HG03439 (cell line): ENCODE measurements around the gene TTLL5.

Experiments
- ATAC-seq: cut with Tn5 transposase; IDR thresholded peaks from one replicate; pipeline ENCODE4 v1.9.1; 2021; ENCODE audit warnings: mild to moderate bottlenecking, moderate library complexity; ENCODE audit not compliant: unreplicated experiment

The TTLL5 gene

DNA sequence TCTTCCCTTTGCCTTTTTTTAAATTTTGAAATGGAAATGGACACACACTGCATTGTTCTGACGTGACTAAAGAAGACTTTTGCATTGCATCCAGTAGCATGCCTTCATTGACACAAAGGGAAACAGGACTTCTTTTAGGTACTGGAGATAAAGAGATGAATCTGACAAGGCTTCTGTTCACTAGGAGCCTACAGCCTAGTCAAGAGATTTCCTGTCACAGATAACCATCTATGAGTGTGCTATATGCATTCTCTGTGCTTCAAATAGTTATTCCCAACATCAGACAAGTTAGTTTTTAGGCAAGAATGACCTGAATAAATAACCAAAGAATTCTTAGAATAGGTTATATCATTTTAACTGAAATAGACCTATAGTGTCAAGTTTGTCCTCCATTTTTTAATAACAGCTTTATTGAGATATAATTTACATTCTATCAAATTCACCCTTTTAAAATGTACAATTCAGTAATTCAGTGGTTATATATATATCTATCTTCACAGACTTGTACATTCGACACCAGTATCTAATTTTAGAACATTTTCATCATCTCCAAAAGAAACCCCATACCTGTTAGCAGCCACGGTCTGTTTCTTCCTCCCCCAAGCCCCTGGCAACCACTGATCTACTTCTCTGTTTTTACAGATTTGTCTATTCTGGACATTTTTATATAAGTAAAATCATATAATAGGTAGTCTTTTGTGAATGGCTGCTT, 122.7 kb downstream of the TTLL5 start:
- ATAC-seq = no peak

DNA sequence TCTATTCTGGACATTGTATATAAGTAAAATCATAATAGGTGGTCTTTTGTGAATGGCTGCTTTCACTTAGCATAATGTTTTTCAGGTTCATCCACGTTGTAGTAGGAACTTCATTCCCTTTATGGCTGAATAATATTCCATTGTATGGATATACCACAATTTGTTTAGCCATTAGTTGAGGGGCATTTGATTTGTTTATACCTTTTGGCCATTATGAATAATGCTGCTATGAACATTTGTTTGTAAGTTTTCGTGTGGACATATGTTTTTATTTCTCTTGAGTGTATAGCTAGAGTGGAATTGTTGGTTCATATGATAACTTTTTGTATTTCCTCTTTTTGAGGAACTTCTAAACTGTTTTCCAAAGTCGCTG, 123.3 kb downstream of the TTLL5 start:
- no peak for ATAC-seq

DNA sequence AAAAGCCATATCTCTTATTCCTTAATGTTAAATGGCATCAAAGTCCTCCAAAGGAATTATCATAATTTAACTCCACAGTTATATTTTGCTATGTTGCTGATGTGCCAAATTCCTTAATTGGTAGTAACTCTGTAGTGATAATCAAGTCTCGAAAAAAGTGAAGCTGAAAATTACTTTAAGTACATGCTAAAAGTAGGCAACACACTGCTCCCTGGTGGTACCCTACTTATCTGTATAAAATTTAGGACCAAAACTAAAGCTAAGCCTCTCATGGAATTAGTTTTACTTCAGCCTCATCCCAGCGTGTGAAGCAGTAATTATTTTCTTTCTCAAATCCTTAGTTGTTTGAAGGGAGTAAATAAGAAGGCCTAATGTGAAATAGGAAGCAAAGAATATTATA, 132.8 kb downstream of the TTLL5 start:
- ATAC-seq = no peak

DNA sequence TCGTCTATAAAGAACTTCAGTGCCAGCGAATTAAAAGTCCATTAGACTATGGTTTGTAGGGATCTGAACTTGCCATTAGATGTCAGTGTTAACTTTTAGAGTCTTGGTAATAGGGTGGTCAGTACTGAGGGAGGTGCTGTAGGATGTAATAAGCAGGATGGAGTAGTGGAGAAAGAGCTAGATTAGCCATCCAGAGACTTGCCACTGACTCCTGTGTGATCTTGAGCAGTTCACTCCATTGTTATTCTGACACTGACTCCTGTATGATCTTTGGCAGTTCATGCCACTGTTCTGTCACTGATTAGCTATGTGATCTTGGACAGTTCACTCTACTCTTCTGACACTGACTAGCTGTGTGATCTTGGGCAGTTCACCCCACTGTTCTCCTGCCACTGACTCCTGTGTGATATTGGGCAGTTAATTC, 133.6 kb downstream of the TTLL5 start:
- no peak for ATAC-seq

DNA sequence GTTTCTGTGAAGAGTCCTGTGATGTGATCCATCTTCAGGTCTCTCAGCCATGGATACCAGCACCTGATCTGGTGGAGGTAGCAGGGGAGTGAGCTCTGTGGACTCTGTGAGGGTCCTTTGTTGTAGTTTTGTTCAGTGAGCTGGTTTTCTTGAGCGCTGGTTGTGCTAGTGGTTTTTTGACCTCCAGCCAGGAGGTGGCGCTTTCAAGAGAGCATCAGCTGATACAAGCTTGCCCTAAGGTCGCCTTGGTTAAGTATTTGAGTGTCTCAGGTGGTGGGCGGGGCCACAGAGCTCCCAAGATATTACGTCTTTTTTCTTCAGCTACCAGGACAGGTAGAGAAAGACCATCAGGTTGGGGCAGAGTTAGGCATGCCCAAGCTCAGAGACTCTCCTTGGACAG, 139.7 kb downstream of the TTLL5 start:
- ATAC-seq = no peak

DNA sequence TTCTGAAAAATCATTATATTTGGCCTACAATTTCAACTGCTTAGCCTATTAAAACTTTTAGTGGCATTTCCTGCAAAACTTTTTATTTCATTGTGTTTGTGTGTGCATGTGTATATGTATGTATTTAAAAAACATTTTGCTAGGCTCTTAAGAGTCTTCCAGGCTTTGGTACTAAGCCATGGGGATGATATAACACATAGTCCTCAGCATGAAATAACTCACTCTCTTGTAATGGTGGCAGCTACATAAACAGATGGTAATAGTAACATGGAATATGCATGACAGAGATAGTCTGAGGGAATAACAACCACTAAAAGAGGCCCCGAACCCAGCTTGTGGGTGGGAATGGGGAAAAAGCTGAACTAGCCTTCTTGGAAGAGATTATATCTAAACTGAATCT, 141.4 kb downstream of the TTLL5 start:
- ATAC-seq = no peak

DNA sequence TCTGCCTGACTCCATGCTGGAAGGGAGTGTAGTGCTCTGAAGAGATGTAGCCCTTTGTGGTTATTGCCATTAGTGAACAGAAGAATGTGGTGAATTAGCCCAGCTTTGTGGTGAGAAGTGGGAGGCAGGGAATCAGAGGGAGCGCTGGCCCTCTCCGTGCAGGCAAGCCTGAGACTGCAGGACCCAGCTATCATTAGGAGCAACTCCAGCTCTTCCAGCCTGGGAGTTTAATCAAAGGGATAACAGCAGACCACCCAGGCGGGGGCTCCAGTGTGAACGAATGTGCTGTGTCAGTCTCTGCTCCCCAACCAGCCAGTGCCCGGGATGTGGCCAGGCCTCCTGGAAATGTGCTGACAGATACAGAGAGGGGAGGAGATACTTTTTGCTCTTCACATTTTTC, 142.7 kb downstream of the TTLL5 start:
- ATAC-seq = no peak

DNA sequence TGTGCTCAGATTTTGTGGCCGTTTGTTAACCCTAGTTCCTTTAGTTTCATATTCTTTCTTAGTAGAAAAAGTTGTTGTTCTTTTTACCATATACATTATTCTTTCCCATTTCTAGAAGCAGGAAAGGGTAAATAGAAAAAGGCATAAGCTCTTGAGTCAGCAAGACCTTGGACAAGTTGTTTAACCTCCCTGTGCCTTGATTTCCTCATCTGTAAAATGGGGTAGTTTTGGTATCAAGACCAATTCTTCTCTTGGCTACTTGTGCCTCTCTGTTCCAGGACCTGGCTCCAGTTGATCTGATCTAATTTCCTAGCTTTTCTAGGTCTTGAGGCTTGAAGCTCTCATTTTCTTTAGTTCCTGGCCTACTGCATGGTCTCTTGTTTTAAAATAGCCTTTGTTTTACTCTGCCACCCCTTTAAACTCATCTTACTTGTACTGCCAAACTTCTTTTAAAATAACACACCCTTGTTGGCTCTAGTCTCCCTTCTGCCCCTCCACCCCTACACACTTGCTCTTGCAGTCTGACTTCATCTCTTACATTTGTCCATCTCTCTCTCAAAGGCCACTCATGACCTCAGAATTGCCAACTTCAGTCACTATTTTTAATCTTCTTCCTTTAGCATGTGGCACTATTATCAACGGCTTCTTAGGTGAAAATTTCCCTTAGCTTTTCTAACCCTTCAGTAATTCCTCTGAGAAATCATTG, 143.7 kb downstream of the TTLL5 start:
- no peak for ATAC-seq

DNA sequence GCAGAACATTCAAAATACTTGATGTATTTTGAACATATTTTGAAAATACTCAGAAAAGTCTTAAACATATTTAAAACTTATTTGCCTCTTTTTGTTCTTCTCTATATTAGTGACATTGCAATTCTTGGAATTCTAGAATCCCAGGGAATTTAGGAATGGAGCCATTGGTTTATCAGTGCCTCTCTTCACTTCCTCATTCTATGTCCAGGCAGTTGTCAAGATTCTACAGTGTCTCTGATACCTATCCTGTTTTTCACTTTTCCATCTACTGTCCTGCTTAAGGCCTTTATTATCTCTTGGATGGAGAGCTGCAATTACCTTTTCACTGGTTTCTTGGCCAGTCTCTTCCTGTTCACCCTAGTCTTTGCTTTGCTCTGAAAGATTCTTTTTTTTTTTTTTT, 144.6 kb downstream of the TTLL5 start:
- ATAC-seq = no peak

DNA sequence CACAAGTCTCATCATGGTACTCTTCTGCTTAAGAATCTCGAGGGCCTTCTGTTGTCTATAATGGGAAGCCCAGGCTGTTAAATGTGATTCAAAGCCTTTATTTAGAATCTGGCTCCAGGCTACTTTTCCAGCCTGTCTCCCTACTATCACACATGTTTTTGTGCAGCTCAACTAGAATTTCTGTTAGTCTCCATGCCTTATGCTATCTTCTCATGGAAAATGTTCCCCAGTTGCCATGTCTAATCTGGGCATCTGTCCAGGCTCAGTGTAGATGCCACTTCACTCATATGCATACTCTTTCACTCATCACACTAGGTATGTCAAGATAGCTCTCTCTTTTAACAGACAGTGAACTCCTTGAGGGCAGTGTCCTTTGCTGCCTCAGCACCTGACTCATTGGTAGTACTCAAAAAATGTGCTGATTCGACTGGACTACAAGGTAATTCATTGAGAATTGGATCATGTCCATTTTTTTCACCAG, 145.3 kb downstream of the TTLL5 start:
- no peak for ATAC-seq

DNA sequence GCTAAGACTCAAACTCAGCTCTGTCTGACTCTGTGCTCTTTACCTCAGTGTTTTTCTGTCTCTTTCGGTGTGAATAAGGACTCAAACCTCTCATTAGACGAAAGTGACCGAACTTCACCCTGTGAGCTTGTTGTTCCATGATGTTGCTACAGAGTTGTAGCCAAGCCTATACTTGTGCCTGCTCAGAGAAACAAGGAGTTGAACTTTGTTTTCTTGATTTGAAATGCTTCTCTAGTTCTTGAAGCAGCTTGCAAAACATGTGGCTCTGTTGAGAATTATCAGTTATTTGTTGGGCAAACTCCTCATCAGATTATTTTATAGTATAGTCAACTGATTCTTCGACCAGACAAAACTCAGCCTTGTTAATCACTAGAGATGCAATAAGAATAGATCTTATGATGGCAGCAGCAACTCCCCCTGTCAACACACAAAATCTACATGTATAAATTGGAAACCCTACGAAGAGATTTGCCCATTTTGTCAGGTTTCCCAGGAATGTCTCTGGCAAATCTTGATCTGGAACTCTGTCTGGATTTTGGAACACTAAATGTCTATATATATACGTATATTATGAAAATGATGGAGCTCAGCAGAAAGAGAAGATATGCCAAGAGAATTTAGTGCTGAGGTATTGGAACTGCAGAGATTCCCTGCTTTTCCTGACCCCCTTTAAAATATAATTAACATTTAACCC, 146.8 kb downstream of the TTLL5 start:
- no peak for ATAC-seq

DNA sequence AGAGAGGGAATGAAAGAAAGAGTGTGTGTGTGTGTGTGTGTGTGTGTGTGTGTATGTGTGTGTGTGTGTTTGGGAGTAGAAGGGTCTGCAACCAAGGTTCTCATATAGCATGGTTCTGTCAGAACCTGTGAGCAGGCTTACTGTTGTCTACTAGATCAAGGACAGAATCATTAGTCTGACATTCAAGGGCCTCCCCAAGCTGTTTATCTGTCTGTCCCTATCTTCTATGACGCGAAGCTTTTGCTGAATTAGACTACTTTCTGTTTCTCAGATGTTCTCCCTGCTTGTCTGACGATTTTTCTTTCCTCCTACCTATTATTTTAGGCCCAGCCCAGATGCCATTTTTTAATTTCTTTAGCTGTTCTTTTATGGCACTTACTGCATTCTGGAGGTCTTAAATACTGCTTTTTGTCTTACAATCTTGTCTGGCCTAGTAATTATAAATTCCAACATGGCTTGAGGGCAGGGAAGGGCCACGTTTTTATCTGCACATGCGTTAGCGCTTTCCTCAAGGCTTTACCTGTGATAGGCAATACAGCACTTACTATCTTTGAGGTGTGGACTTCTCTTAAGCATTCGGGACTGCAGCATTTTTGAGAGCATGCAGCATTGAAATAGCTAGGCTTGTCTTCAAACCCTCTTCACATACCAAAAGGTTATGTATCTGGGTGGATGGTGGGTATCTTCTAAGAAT, 150.2 kb downstream of the TTLL5 start:
- no peak for ATAC-seq

DNA sequence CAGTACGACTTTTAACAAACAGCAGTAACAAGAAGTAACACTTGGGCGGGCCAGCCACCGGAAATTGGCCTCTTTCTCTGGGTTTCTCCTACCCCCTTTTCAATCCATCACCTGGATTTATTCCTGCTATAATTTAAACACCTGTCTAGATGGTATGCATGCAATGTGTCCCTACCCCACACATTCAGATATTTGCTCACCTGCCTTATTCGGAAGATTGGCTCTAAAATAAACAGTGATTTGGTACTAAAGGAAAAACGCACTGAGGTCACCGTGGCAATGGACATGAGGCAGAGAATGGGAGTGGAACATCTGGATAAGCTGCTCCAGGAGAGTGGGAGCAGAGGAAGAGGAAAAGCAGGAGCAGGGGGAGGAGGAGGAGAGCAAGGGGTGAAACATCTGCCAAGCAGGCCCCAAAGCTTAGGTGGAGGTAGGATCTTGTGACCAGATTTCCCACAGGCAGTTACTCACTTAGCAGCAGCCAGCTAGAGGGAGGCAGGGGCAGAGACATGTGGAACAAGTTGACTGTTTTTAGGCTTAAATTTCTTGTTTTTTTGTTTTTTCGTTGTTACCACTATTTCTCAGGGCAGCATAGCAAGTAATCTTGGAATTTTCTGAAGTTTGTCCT, 150.9 kb downstream of the TTLL5 start:
- no peak for ATAC-seq

DNA sequence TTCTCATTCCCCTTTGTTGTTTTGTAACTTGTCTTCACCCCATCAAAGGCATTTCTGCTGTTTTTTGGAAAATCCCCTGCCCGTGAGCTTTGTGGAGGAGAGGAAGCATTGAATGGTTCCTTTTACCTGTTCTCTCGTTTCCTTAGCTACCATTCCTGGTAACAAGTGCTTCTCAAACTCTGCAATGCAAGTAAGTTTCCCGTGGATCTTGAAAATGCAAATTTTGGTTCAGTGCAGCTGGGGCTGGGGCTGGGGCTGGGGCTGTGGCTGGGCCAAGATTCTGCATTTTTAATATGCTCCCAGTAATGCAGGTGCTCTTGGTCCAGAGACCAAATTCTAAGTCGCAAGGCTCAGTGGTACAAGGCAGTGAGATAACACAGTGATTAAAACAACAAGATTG, 151.6 kb downstream of the TTLL5 start:
- no peak for ATAC-seq

DNA sequence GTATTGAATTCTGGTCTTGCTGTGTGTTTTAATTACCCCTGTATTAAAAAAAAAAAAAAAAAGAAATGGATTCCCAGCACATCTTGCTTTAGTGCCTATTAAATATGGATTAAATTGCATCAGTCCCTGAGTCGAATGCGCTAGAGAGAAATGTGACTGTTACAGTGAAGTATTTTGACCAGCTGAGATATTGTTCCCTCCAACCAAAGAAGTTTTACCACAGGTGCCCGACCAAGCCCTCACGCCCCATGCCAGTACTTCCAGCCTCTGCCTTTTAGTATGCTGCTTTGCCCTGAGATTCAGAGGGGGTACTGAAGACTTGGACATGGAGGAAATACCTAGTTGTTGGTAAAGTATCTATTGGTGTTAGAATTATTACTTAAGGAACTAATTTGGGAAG, 159.7 kb downstream of the TTLL5 start:
- ATAC-seq = no peak

DNA sequence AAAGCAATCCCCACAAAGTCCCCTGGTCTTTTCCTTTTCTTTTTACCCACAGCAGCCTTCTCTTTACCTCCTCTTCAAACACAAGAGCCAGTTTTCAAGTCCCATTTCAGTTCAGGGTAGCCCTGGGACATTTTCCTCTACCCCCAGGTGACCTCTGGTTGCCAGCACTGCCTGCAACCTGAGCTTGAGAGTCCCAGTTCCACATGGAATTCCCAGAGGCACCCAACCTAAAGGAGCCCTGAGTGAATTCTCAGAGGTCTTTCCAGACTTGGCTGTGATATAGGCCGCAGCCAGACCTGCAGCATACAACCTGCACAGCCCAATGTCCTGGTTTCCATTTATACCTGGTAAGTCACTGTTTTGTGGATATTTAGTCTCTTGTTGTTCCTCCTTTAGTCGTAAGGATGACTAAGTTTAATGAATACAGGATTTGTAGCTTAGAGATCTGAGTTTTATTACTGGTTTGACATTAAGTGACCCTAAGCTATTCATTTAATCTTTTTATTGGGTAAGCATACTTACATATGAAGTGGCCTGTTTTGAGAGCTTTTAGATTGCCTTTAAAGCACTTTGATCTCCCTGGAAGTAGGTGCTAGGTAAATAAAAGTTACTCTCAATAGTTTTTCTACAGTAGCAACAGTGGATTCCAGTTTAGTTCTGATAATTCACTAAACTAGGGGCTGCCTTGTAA, 160.9 kb downstream of the TTLL5 start:
- ATAC-seq = no peak

DNA sequence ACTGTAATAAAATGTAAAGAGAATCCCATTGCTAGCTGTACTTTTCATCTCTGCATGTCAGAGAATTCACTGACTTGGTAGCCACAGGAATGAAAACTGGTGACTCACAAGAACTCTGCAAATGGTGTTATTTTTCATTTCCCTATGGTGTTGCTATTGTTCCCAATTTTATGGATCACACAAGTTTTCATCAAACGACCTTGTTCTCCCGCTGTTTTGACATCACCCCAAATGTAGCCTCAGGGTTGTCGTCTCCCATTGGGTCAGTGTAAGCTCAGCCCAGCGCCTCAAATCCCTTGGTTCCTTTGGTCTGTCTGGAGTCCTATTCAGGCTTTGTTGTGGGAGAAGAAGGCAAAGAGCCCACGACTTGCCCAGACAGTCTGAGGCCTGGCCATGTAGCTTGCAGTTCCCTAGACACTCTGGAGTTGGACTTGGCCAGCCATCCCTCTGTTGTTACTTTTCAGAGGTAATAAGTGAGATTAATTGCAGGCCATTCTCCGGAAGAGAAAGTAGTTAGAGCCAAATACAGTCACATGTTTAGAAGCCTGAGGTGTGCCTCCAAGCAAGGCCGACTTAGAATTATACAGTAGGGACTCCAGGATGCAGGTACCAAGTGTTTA, 161.6 kb downstream of the TTLL5 start:
- ATAC-seq = no peak

DNA sequence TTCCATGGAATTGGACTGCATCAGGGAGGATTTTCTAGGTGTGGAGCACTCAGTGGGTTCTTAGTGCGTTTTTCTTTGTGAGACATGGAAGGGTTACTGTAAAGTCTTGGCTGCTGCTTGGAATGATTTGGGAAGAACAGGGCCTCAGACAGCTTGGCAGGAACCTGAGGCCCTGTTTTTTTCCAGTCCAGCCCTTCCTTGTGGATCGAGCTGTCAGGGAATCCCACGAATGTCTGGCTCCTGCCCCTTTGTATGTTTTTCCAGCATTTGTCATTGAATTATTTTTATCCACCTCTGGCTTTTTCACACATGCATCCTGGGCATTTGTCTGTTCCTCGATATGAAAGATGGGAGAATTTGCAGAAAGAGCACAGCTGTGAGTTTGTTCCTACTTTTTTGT, 162.3 kb downstream of the TTLL5 start:
- no peak for ATAC-seq

DNA sequence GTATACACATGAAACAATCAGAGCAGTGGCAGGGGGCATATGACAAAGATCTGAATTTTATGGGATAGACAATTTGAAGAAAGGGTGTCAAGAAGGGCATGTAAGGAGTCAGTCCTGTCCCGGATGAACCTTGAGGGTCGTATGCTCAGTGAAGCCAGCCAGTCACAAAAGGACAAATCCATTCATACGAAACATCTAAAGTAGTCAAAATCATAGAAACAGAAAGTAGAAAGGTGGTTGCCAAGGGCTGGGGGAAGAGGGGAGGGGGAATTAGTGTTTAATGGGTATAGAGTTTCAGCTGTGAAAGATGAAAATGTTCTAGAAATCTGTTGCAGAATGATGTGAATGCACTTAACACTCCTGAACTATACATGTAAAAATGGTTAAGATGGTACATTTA, 163.3 kb downstream of the TTLL5 start:
- ATAC-seq = no peak

DNA sequence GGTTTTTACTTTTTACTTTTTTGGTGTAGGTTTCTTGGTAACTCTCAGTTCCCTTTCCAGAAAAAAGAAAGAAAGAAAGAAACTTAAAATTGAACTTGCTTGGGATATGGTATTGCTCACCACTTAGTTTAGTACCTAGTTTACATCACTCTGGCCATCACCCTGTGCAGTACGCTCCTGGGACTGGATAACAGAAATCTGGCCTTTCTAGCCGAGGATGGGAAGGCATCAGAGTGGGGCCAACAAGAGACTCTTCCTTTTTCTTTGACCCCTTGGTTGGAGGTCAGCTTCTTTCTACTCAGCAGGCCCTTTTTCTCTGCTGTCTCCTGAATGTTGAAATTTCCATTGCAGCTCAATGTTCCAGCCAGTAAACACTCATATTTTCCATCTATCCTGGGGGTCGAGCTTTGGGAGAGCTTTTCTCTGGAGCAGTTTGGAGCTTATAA, 164.1 kb downstream of the TTLL5 start:
- ATAC-seq = no peak
